Measurements from ENCODE around the gene LRP2.

The LRP2 gene

GRCh38 chr2:169237286-169237685 is 125.0 kb downstream of the LRP2 start:
- no peak for DNase-seq

- DNase-seq: no peak
Observed at GRCh38 chr2:169232551-169233154, 129.7 kb downstream of the LRP2 start.

GRCh38 chr2:169230204-169230603 is 132.1 kb downstream of the LRP2 start:
- no peak for DNase-seq

GRCh38 chr2:169229590-169229989 is 132.7 kb downstream of the LRP2 start:
- DNase-seq: no peak

- DNase-seq: no peak
Observed at GRCh38 chr2:169225906-169226305, 136.4 kb downstream of the LRP2 start.

- no peak for DNase-seq
Observed at GRCh38 chr2:169225233-169225750, 137.0 kb downstream of the LRP2 start.

GRCh38 chr2:169222665-169223064 is 139.7 kb downstream of the LRP2 start:
- no peak for DNase-seq

- no peak for DNase-seq
Observed at GRCh38 chr2:169221745-169222369, 140.5 kb downstream of the LRP2 start.

GRCh38 chr2:169210917-169211316 is 151.4 kb downstream of the LRP2 start:
- DNase-seq: no peak

- no peak for DNase-seq
Observed at GRCh38 chr2:169208026-169208425, 154.3 kb downstream of the LRP2 start.

- DNase-seq: no peak
Observed at GRCh38 chr2:169205176-169205575, 157.2 kb downstream of the LRP2 start.

- no peak for DNase-seq
Observed at GRCh38 chr2:169203952-169204351, 158.4 kb downstream of the LRP2 start.

- no peak for DNase-seq
Observed at GRCh38 chr2:169200756-169201155, 161.6 kb downstream of the LRP2 start.

- DNase-seq: no peak
Observed at GRCh38 chr2:169193618-169194017, 168.7 kb downstream of the LRP2 start.

GRCh38 chr2:169190197-169190775 is 172.0 kb downstream of the LRP2 start:
- no peak for DNase-seq

GRCh38 chr2:169189132-169189531 is 173.2 kb downstream of the LRP2 start:
- no peak for DNase-seq

- DNase-seq: no peak
Observed at GRCh38 chr2:169185711-169186110, 176.6 kb downstream of the LRP2 start.

- DNase-seq: no peak
Observed at GRCh38 chr2:169184074-169184473, 178.3 kb downstream of the LRP2 start.

GRCh38 chr2:169182573-169182972 is 179.8 kb downstream of the LRP2 start:
- DNase-seq: no peak

- DNase-seq: no peak
Observed at GRCh38 chr2:169178804-169179390, 183.4 kb downstream of the LRP2 start.

- no peak for DNase-seq
Observed at GRCh38 chr2:169178364-169178763, 184.0 kb downstream of the LRP2 start.

- no peak for DNase-seq
Observed at GRCh38 chr2:169175112-169175511, 187.2 kb downstream of the LRP2 start.

- DNase-seq: no peak
Observed at GRCh38 chr2:169173876-169174275, 188.5 kb downstream of the LRP2 start.

GRCh38 chr2:169172914-169173313 is 189.4 kb downstream of the LRP2 start:
- no peak for DNase-seq

Measured in cortex of kidney (tissue), 1 donor.